B cell (primary cell): ENCODE data around the gene MAGI2. TPM values are rescaled to one million over a fixed set of nuclear protein-coding genes. Genes with fewer than 3 reads are reported as not detected.

Experiments used
- ATAC-seq: fragments of 200-7000 bp; cut with Tn5 transposase; one replicate; pipeline ENCODE4 v1.10.0; 2021; ENCODE audit warnings: low read depth, mild to moderate bottlenecking, moderate number of reproducible peaks, moderate library complexity
- CTCF ChIA-PET: fragments of 350-600 bp; sonication (Branson Sonifier 250); formaldehyde crosslinking; loops from one replicate; lab custom pipeline; 2021; ENCODE audit warnings: antibody characterized with exemption, inconsistent platforms; lab: Charles Lee
- POLR2A ChIA-PET: fragments of 350-600 bp; sonication (Branson Sonifier 250); formaldehyde crosslinking; loops from one replicate; lab custom pipeline; 2021; ENCODE audit warnings: antibody characterized with exemption; lab: Charles Lee
- DNase-seq: peaks from one replicate; pipeline ENCODE4 v3.0.0; 2013
- H2AFZ ChIP-seq: 2 replicates; pipeline ENCODE4 v1.6.1; 2012; ENCODE audit warnings: mild to moderate bottlenecking, low read depth, low read length; ENCODE audit not compliant: insufficient read depth, poor library complexity, severe bottlenecking
- H3K27ac ChIP-seq, 2 donors: 1 replicate in 1 of 2; 2 replicates in 1 of 2; pipeline ENCODE4 v1.5.1; 2012 to 2013; ENCODE audit warnings: low read length in 2 of 2, mild to moderate bottlenecking in 2 of 2, moderate library complexity in 1 of 2
- H3K27me3 ChIP-seq, 4 experiments: fragments of 200-600 bp in 1 of 4; sonication (generic) in 1 of 4; replicated peaks in 1 of 4; 1 replicate in 2 of 4; 2 replicates in 2 of 4; pipeline versions ENCODE4 v1.6.1 to v1.7.0; 2013 to 2016; ENCODE audit warnings: low read length in 3 of 4, mild to moderate bottlenecking in 2 of 4, mixed read lengths in 1 of 4, moderate library complexity in 1 of 4; ENCODE audit not compliant: insufficient read depth in 4 of 4, control insufficient read depth in 3 of 4; ENCODE audit errors: control extremely low read depth in 1 of 4
- H3K36me3 ChIP-seq, 2 experiments: replicated peaks in 1 of 2; 1 replicate in 1 of 2; 2 replicates in 1 of 2; pipeline versions ENCODE4 v1.6.1 to v1.7.1; 2013; ENCODE audit warnings: low read length in 1 of 2; ENCODE audit not compliant: insufficient read depth in 2 of 2, control insufficient read depth in 1 of 2; ENCODE audit errors: control extremely low read depth in 1 of 2, extremely low read depth in 1 of 2
- H3K4me1 ChIP-seq, 2 donors: fragments of 200-600 bp in 1 of 2; sonication (generic) in 1 of 2; 1 replicate in 1 of 2; 2 replicates in 1 of 2; pipeline versions ENCODE4 v1.5.1 to v1.6.1; 2013 to 2017; ENCODE audit warnings: low read length in 2 of 2; ENCODE audit not compliant: control insufficient read depth in 2 of 2, insufficient read depth in 2 of 2
- H3K4me2 ChIP-seq: replicated peaks from 2 replicates; pipeline ENCODE3; 2012; ENCODE audit warnings: mild to moderate bottlenecking, low read depth, low read length; ENCODE audit not compliant: poor library complexity, severe bottlenecking
- H3K4me3 ChIP-seq, 5 experiments: fragments of 200-600 bp in 1 of 5; sonication (generic) in 1 of 5; 1 replicate in 3 of 5; 2 replicates in 2 of 5; pipeline versions ENCODE4 v1.5.1 to v1.7.0; 2011 to 2016; ENCODE audit warnings: low read length in 4 of 5, mild to moderate bottlenecking in 4 of 5, low read depth in 2 of 5, control low read depth in 1 of 5, moderate library complexity in 1 of 5; ENCODE audit not compliant: insufficient read depth in 1 of 5; ENCODE audit errors: control extremely low read depth in 1 of 5, extremely low read depth in 1 of 5
- H3K79me2 ChIP-seq: fragments of 200-600 bp; sonication (generic); one replicate; pipeline ENCODE4 v1.6.0; 2016; ENCODE audit warnings: low read length; ENCODE audit not compliant: control insufficient read depth, insufficient read depth
- H3K9ac ChIP-seq: fragments of 200-600 bp; sonication (generic); 2 replicates; pipeline ENCODE4 v1.6.1; 2017; ENCODE audit warnings: mild to moderate bottlenecking, low read length, moderate library complexity
- H3K9me3 ChIP-seq, 3 donors: one replicate each; pipeline versions ENCODE4 v1.6.1 to v1.7.1; 2013; ENCODE audit warnings: low read length in 2 of 3; ENCODE audit not compliant: control insufficient read depth in 2 of 3, insufficient read depth in 1 of 3; ENCODE audit errors: control extremely low read depth in 1 of 3
- H4K20me1 ChIP-seq: 2 replicates; pipeline ENCODE4 v1.6.0; 2012; ENCODE audit warnings: mild to moderate bottlenecking, low read length; ENCODE audit not compliant: insufficient read depth, control insufficient read depth, poor library complexity, severe bottlenecking
- H3K27ac Mint-ChIP-seq: one replicate; pipeline ENCODE4 v1.8.0; 2021; ENCODE audit warnings: mixed read lengths
- H3K27me3 Mint-ChIP-seq: one replicate; pipeline ENCODE4 v1.8.0; 2021; ENCODE audit warnings: mixed read lengths
- H3K4me1 Mint-ChIP-seq: one replicate; pipeline ENCODE4 v1.8.0; 2021; ENCODE audit warnings: mixed read lengths
- H3K4me3 Mint-ChIP-seq: one replicate; pipeline ENCODE4 v1.8.0; 2021; ENCODE audit warnings: mixed read lengths
- H3K9me3 Mint-ChIP-seq: one replicate; pipeline ENCODE4 v1.8.0; 2022; ENCODE audit warnings: mixed read lengths; ENCODE audit not compliant: insufficient read depth
- EZH2 ChIP-seq: IDR thresholded peaks from 2 replicates; pipeline ENCODE4 v1.6.1; 2012; ENCODE audit warnings: borderline replicate concordance, low read depth, mild to moderate bottlenecking, moderate library complexity, low read length; ENCODE audit not compliant: insufficient read depth, poor library complexity, severe bottlenecking
- intact Hi-C: fragments of 100-400 bp; cut with micrococcal nuclease; formaldehyde crosslinking; loops from one replicate; pipeline ENCODE4 v1.10.0; 2022
- polyA plus RNA-seq: library from polyadenylated mRNA; depleted of rRNA; stranded (reverse); fragments of >200 nt; gene quantifications from 2 replicates; pipeline ENCODE4 v1.2.3, GENCODE V29; 2012
- small RNA-seq: library from RNA; depleted of rRNA; stranded (forward); fragments of <200 nt; gene quantifications from one replicate; pipeline ENCODE3, GENCODE V24; 2012; ENCODE audit warnings: low replicate concordance, low read depth; ENCODE audit not compliant: insufficient read length
- total RNA-seq, 2 donors: library from RNA; stranded (reverse); fragments of 120-200 nt in 1 of 2; gene quantifications; 1 replicate in 1 of 2; 2 replicates in 1 of 2; pipeline versions ENCODE4 v1.2.3 to v1.2.4, GENCODE V29; 2013 to 2022
- TF ChIP-seq, protein P1 (sequence below): fragments of 200-600 bp; IDR thresholded peaks from one replicate; pipeline ENCODE4 v1.8.0; 2022; ENCODE audit warnings: antibody characterized with exemption, mild to moderate bottlenecking

The MAGI2 gene
- total and polyA plus RNA-seq, 2 donors (not counting 1 experiment from before 2014, with no cell fraction given) = 0.16 to 0.64 TPM

DNA sequence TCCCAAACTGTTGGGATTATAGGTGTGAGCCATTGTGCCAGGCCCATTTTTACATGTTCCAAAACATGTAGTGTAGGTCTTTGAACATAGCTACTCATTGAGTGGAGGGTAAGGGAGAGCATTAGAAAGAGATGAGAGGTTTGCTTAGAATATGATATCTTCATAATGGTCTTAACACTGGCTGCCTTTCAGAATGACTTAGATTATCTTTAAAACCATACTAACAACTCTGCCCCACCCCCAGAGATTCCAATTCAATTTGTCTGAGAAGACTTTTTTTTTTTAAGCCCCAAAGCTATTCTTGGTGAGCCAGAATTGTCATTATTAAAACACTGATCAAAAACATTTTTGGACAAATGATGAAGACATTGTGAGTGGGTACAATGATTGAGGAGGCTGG, 1486.0 kb downstream of the MAGI2 start:
- Histone ChIP-seq H3K4me1 (no peaks in the 10 kb centered on the region), H2AFZ (no peak overlapping the region)

More for the DNA sequence above, 1486.0 kb downstream of the MAGI2 start:
- ATAC-seq (no peak), DNase-seq (no peak)
- H3K79me2 ChIP-seq = no peaks in the 10 kb centered on the region
- Mint-ChIP-seq H3K27ac (no peak overlapping the region), H3K27me3 (no peaks in the 10 kb centered on the region), H3K9me3 (no peaks in the 10 kb centered on the region), H3K4me1 (no peaks in the 10 kb centered on the region), H3K4me3 (no peak overlapping the region)
- no peak overlapping the region for H3K4me3 ChIP-seq
- no peak overlapping the region for H3K9ac ChIP-seq
- H4K20me1 ChIP-seq = no peaks in the 10 kb centered on the region
- H3K9me3 ChIP-seq = no peaks in the 10 kb centered on the region
- H3K27ac ChIP-seq = no peak overlapping the region
- H3K4me2 ChIP-seq = no peak overlapping the region
- no peaks in the 10 kb centered on the region for H3K36me3 ChIP-seq
- no peaks in the 10 kb centered on the region for H3K27me3 ChIP-seq
- ChIA-PET POLR2A (no interaction called here), CTCF (no interaction called here)
- intact Hi-C loops = no loop called here
- TF ChIP-seq, protein P1, sequence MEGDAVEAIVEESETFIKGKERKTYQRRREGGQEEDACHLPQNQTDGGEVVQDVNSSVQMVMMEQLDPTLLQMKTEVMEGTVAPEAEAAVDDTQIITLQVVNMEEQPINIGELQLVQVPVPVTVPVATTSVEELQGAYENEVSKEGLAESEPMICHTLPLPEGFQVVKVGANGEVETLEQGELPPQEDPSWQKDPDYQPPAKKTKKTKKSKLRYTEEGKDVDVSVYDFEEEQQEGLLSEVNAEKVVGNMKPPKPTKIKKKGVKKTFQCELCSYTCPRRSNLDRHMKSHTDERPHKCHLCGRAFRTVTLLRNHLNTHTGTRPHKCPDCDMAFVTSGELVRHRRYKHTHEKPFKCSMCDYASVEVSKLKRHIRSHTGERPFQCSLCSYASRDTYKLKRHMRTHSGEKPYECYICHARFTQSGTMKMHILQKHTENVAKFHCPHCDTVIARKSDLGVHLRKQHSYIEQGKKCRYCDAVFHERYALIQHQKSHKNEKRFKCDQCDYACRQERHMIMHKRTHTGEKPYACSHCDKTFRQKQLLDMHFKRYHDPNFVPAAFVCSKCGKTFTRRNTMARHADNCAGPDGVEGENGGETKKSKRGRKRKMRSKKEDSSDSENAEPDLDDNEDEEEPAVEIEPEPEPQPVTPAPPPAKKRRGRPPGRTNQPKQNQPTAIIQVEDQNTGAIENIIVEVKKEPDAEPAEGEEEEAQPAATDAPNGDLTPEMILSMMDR = no peak
- TF ChIP-seq EZH2 = no peak

Small RNA genes lying within 50 kb of the gene (small RNA-seq; reads per million reads assigned to genes)
- gene RNU6-337P (not detected), gene RNU6-530P (not detected)
